SK-N-SH treated with all-trans-retinoic acid at 6 μM for 48 hours (cell line): ENCODE measurements around the gene DCAF6.

Source experiments
- ATAC-seq: fragments of 200-7000 bp; cut with Tn5 transposase; 3 replicates; pipeline ENCODE4 v1.9.1; 2020; ENCODE audit warnings: mild to moderate bottlenecking, moderate library complexity
- ARNTL ChIP-seq: fragments of 450-650 bp; formaldehyde crosslinking; IDR thresholded peaks from 2 replicates; pipeline ENCODE4 v1.5.0; 2020; ENCODE audit warnings: low read depth, mild to moderate bottlenecking, moderate library complexity, borderline replicate concordance
- BACH2 ChIP-seq: fragments of 250-450 bp; sonication (Bioruptor Pico); IDR thresholded peaks from 2 replicates; pipeline ENCODE4 v1.9.0; 2021; ENCODE audit warnings: mild to moderate bottlenecking, borderline replicate concordance
- CREB5 ChIP-seq: fragments of 250-450 bp; sonication (Bioruptor Pico); IDR thresholded peaks from 2 replicates; pipeline ENCODE4 v1.5.1; 2020; ENCODE audit warnings: low read depth, mild to moderate bottlenecking, moderate library complexity
- CSDC2 ChIP-seq: fragments of 250-450 bp; sonication (Bioruptor Pico); IDR thresholded peaks from 2 replicates; pipeline ENCODE4 v1.5.0; 2020; ENCODE audit warnings: mild to moderate bottlenecking, moderate library complexity
- ESRRG ChIP-seq: fragments of 250-450 bp; sonication (Bioruptor Pico); IDR thresholded peaks from 2 replicates; pipeline ENCODE4 v1.6.1; 2021; ENCODE audit warnings: mild to moderate bottlenecking
- GLIS3 ChIP-seq: fragments of 250-450 bp; sonication (Bioruptor Pico); IDR thresholded peaks from 2 replicates; pipeline ENCODE4 v1.5.0; 2020; ENCODE audit warnings: mild to moderate bottlenecking, moderate library complexity
- ISL1 ChIP-seq: fragments of 250-450 bp; sonication (Bioruptor Pico); IDR thresholded peaks from 2 replicates; pipeline ENCODE4 v2.1.2; 2022; ENCODE audit warnings: mild to moderate bottlenecking, moderate library complexity
- OSR1 ChIP-seq: fragments of 250-450 bp; sonication (Bioruptor Pico); IDR thresholded peaks from 2 replicates; pipeline ENCODE4 v1.8.0; 2022; ENCODE audit warnings: moderate library complexity, mild to moderate bottlenecking, inconsistent platforms
- PPARA ChIP-seq: fragments of 250-450 bp; sonication (Bioruptor Pico); IDR thresholded peaks from 2 replicates; pipeline ENCODE4 v1.5.0; 2020; ENCODE audit warnings: mild to moderate bottlenecking, borderline replicate concordance
- RARB ChIP-seq: fragments of 250-450 bp; sonication (Bioruptor Pico); IDR thresholded peaks from 2 replicates; pipeline ENCODE4 v1.8.0; 2021; ENCODE audit warnings: mild to moderate bottlenecking, moderate library complexity
- SNAI2 ChIP-seq: fragments of 250-450 bp; sonication (Bioruptor Pico); IDR thresholded peaks from 2 replicates; pipeline ENCODE4 v1.5.0; 2020; ENCODE audit warnings: mild to moderate bottlenecking, moderate library complexity
- TCF4 ChIP-seq: fragments of 250-450 bp; sonication (Bioruptor Pico); IDR thresholded peaks from 2 replicates; pipeline ENCODE4 v1.8.0; 2021; ENCODE audit warnings: mild to moderate bottlenecking, moderate library complexity, borderline replicate concordance
- ZC3H10 ChIP-seq: fragments of 250-450 bp; sonication (Bioruptor Pico); IDR thresholded peaks from 2 replicates; pipeline ENCODE4 v1.5.1; 2021; ENCODE audit warnings: mild to moderate bottlenecking, moderate library complexity
- ZFP3 ChIP-seq: fragments of 250-450 bp; sonication (Bioruptor Pico); IDR thresholded peaks from 2 replicates; pipeline ENCODE4 v1.5.0; 2020; ENCODE audit warnings: mild to moderate bottlenecking, moderate library complexity
- ZFP30 ChIP-seq: fragments of 450-650 bp; formaldehyde crosslinking; IDR thresholded peaks from 2 replicates; pipeline ENCODE4 v1.5.0; 2022; ENCODE audit warnings: mild to moderate bottlenecking, moderate library complexity
- ZNF565 ChIP-seq: fragments of 450-650 bp; formaldehyde crosslinking; conservative IDR thresholded peaks from 2 replicates; pipeline ENCODE4 v1.5.0; 2020; ENCODE audit warnings: low read depth, mild to moderate bottlenecking, moderate library complexity
- ZNF70 ChIP-seq: fragments of 450-650 bp; formaldehyde crosslinking; IDR thresholded peaks from 2 replicates; pipeline ENCODE4 v1.5.0; 2020; ENCODE audit warnings: mild to moderate bottlenecking, moderate library complexity
- ZNF8 ChIP-seq: fragments of 450-650 bp; formaldehyde crosslinking; IDR thresholded peaks from 2 replicates; pipeline ENCODE4 v1.5.0; 2020; ENCODE audit warnings: mild to moderate bottlenecking, moderate library complexity
- TF ChIP-seq, protein P1 (sequence below): fragments of 250-450 bp; sonication (Bioruptor Pico); IDR thresholded peaks from 2 replicates; pipeline ENCODE4 v1.5.1; 2021; ENCODE audit warnings: mild to moderate bottlenecking, moderate library complexity
- TF ChIP-seq, protein P2 (sequence below): fragments of 250-450 bp; sonication (Bioruptor Pico); IDR thresholded peaks from 2 replicates; pipeline ENCODE4 v1.5.0; 2020; ENCODE audit warnings: mild to moderate bottlenecking, moderate library complexity
- TF ChIP-seq, protein P3 (sequence below): fragments of 250-450 bp; sonication (Bioruptor Pico); IDR thresholded peaks from 2 replicates; pipeline ENCODE4 v1.8.0; 2020; ENCODE audit warnings: mild to moderate bottlenecking, moderate library complexity, borderline replicate concordance

The DCAF6 gene

GRCh38 chr1:167913895-167914496, 22.5 kb upstream of the DCAF6 start, which contains the start of gene ADCY10:
ADCY10 (minus strand) TSS chr1:167914134; CDS start chr1:167905140, 8,994 bp downstream.
- TF ChIP-seq CREB5 (CRISPR knock-in tag) (no peak), GLIS3 (CRISPR knock-in tag) (no peak), ARNTL (CRISPR knock-in tag) (no peak)
- TF ChIP-seq, protein P1, sequence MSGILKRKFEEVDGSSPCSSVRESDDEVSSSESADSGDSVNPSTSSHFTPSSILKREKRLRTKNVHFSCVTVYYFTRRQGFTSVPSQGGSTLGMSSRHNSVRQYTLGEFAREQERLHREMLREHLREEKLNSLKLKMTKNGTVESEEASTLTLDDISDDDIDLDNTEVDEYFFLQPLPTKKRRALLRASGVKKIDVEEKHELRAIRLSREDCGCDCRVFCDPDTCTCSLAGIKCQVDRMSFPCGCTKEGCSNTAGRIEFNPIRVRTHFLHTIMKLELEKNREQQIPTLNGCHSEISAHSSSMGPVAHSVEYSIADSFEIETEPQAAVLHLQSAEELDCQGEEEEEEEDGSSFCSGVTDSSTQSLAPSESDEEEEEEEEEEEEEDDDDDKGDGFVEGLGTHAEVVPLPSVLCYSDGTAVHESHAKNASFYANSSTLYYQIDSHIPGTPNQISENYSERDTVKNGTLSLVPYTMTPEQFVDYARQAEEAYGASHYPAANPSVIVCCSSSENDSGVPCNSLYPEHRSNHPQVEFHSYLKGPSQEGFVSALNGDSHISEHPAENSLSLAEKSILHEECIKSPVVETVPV (CRISPR knock-in tag), result no peak
- ATAC-seq, result no peak

DNA sequence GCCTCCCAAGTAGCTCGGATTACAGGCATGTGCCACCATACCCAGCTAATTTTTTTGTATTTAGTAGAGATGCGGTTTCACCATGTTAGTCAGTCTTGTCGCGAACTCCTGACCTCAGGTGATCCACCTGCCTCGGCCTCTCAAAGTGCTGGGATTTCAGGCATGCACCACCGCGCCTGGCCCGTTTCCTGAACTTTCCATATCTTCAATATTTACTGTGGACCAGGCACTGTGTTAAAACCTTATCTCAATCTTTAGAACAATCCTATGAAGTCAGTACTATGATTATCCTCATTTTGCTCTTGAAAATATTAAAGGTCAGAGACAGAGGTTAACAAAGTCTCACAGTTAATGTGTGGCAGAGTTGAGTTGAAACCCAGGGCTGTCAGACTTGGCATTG, 20.9 kb upstream of the DCAF6 start:
- TF ChIP-seq ARNTL (CRISPR knock-in tag) (no peak), GLIS3 (CRISPR knock-in tag) (no peak), ESRRG (CRISPR knock-in tag) (no peak), OSR1 (CRISPR knock-in tag) (no peak), ISL1 (CRISPR knock-in tag) (no peak), ZFP30 (CRISPR knock-in tag) (no peak), RARB (CRISPR knock-in tag) (no peak), ZNF70 (no peak), TCF4 (CRISPR knock-in tag) (no peak), PPARA (CRISPR knock-in tag) (no peak), ZC3H10 (CRISPR knock-in tag) (no peak), BACH2 (no peak), ZFP3 (no peak)
- TF ChIP-seq, protein P2, sequence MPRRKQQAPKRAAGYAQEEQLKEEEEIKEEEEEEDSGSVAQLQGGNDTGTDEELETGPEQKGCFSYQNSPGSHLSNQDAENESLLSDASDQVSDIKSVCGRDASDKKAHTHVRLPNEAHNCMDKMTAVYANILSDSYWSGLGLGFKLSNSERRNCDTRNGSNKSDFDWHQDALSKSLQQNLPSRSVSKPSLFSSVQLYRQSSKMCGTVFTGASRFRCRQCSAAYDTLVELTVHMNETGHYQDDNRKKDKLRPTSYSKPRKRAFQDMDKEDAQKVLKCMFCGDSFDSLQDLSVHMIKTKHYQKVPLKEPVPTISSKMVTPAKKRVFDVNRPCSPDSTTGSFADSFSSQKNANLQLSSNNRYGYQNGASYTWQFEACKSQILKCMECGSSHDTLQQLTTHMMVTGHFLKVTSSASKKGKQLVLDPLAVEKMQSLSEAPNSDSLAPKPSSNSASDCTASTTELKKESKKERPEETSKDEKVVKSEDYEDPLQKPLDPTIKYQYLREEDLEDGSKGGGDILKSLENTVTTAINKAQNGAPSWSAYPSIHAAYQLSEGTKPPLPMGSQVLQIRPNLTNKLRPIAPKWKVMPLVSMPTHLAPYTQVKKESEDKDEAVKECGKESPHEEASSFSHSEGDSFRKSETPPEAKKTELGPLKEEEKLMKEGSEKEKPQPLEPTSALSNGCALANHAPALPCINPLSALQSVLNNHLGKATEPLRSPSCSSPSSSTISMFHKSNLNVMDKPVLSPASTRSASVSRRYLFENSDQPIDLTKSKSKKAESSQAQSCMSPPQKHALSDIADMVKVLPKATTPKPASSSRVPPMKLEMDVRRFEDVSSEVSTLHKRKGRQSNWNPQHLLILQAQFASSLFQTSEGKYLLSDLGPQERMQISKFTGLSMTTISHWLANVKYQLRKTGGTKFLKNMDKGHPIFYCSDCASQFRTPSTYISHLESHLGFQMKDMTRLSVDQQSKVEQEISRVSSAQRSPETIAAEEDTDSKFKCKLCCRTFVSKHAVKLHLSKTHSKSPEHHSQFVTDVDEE (CRISPR knock-in tag), result no peak
- TF ChIP-seq, all 23 proteins: peak for 0
- ATAC-seq, result no peak

GRCh38 chr1:167916766-167917511, 19.5 kb upstream of the DCAF6 start:
- no peak for ATAC-seq
- no peak for TF ChIP-seq ZNF565 (CRISPR knock-in tag)

- ATAC-seq, result no peak
- no peak for TF ChIP-seq TCF4 (CRISPR knock-in tag)
- TF ChIP-seq RARB (CRISPR knock-in tag), result no peak
- TF ChIP-seq, all 23 proteins: peak for 0
These were observed 14.5 kb upstream of the DCAF6 start for GRCh38 chr1:167922023-167922422.

DNA sequence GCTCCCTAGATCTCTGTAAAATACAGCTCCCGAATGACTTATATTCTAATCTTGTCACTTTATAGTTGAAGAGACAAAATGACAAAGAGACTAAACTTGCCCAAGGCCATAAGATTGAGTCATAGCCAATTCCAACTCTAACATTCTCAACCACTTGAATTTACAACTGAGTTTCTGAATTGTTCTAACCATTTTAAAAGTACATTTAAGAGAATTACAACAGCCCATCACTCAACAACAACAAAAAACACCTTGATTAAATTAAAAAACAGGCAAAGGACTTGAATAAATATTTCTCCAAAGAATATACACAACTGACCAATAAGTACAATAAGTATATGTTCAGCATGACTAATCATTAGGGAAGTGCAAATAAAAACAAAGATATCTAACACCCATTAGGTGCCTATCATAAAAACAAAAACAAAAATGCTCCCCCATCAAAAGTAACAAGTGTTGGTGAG, 13.8 kb upstream of the DCAF6 start:
- no peak for ATAC-seq
- TF ChIP-seq ZNF565 (CRISPR knock-in tag), result no peak
- TF ChIP-seq, protein P3, sequence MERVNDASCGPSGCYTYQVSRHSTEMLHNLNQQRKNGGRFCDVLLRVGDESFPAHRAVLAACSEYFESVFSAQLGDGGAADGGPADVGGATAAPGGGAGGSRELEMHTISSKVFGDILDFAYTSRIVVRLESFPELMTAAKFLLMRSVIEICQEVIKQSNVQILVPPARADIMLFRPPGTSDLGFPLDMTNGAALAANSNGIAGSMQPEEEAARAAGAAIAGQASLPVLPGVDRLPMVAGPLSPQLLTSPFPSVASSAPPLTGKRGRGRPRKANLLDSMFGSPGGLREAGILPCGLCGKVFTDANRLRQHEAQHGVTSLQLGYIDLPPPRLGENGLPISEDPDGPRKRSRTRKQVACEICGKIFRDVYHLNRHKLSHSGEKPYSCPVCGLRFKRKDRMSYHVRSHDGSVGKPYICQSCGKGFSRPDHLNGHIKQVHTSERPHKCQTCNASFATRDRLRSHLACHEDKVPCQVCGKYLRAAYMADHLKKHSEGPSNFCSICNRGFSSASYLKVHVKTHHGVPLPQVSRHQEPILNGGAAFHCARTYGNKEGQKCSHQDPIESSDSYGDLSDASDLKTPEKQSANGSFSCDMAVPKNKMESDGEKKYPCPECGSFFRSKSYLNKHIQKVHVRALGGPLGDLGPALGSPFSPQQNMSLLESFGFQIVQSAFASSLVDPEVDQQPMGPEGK (CRISPR knock-in tag), result no peak
- no peak for TF ChIP-seq CSDC2 (CRISPR knock-in tag)
- no peak for TF ChIP-seq BACH2
- TF ChIP-seq, protein P2 (CRISPR knock-in tag), result no peak
- no peak for TF ChIP-seq ZFP3
- no peak for TF ChIP-seq SNAI2
- TF ChIP-seq ESRRG (CRISPR knock-in tag), result no peak
- TF ChIP-seq TCF4 (CRISPR knock-in tag), result no peak
- no peak for TF ChIP-seq PPARA (CRISPR knock-in tag)
- no peak for TF ChIP-seq ZNF8 (CRISPR knock-in tag)
- no peak for TF ChIP-seq ZFP30 (CRISPR knock-in tag)
- no peak for TF ChIP-seq GLIS3 (CRISPR knock-in tag)
- no peak for TF ChIP-seq RARB (CRISPR knock-in tag)
